ENCODE data around the gene WAC. TPM values are rescaled to one million over a fixed set of nuclear protein-coding genes. Genes with fewer than 3 reads are reported as not detected.

The WAC gene
- total RNA-seq, 1 donor, result 224 TPM

DNA sequence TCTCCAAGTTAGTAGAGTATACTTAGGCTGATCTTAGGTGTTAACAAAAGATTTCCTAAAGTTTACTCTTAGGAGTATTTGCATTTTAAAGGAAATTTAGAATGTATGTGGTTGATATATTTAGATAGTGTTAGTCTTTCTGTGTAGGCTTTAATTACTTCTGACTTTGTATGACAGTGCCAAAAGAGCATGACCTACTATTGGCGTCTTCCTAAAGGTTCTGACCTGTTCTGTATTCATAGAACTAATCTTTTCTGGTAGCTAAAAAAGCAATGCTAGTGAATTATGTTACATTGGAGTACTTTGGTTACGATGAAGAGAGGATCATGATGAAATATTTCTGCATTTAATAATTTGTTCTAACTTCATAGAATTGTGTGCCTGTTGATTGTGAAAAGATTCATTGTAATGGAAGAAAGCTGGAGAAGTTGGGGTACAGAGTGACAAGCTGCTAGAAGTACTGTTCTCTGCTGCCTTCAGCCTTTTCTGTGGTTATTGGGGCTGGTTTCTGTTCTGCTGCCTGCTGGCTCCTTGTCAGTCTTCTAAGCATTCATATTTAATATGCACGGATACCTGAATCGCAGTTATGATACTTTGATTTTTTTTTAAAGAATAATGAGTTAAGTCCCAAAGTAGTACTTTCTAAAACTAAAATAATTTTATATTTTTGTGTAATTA lies 13.2 kb downstream of the WAC start:
- Histone ChIP-seq H3K4me1 (ENCODE audit: insufficient read depth, low read length) (peaks cover 25% of the 10 kb centered on the region), H3K27me3 (ENCODE audit: insufficient read depth, low read length) (no peaks in the 10 kb centered on the region), H3K4me3 (ENCODE audit: low read length) (no peak overlapping the region), H3K9me3 (ENCODE audit: low read depth, low read length) (no peaks in the 10 kb centered on the region)

GRCh38 chr10:28548781-28549498 lies 16.0 kb downstream of the WAC start:
- H3K4me3 ChIP-seq (ENCODE audit: low read length), result no peak overlapping the region
- H3K4me1 ChIP-seq (ENCODE audit: insufficient read depth, low read length), result peaks cover 24% of the 10 kb centered on the region
- no peaks in the 10 kb centered on the region for H3K27me3 ChIP-seq (ENCODE audit: insufficient read depth, low read length)

DNA sequence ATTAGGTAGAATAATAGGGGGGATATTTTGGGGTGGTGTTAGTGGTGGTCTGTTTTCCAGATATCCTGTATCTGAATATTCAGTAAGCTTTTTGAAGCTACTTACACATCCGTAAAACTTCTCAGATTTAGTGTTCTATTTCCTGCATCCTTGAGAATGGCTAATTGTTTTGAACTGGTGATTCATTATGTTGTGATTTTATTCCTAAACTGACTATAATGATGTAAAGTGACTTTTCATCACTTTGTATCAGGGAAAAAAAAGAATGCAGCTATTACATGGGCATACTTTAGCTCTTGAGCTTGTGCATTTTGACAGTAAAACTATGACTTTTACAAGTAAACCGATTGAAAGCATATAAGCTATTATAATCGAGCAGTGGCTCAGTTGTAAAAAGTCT lies 18.2 kb downstream of the WAC start:
- H3K4me1 ChIP-seq (ENCODE audit: insufficient read depth, low read length), result peaks cover 26% of the 10 kb centered on the region

More at GRCh38 chr10:28548781-28549498, 16.0 kb downstream of the WAC start:
- H3K9me3 ChIP-seq (ENCODE audit: low read depth, low read length), result no peaks in the 10 kb centered on the region

GRCh38 chr10:28552775-28553174 lies 19.9 kb downstream of the WAC start:
- Histone ChIP-seq H3K4me3 (ENCODE audit: low read length) (no peak overlapping the region), H3K4me1 (ENCODE audit: insufficient read depth, low read length) (peaks cover 33% of the 10 kb centered on the region), H3K27me3 (ENCODE audit: insufficient read depth, low read length) (no peaks in the 10 kb centered on the region), H3K9me3 (ENCODE audit: low read depth, low read length) (no peaks in the 10 kb centered on the region)

More for the DNA sequence above, 18.2 kb downstream of the WAC start:
- Histone ChIP-seq H3K9me3 (ENCODE audit: low read depth, low read length) (no peaks in the 10 kb centered on the region), H3K27me3 (ENCODE audit: insufficient read depth, low read length) (no peaks in the 10 kb centered on the region), H3K4me3 (ENCODE audit: low read length) (no peak overlapping the region)

DNA sequence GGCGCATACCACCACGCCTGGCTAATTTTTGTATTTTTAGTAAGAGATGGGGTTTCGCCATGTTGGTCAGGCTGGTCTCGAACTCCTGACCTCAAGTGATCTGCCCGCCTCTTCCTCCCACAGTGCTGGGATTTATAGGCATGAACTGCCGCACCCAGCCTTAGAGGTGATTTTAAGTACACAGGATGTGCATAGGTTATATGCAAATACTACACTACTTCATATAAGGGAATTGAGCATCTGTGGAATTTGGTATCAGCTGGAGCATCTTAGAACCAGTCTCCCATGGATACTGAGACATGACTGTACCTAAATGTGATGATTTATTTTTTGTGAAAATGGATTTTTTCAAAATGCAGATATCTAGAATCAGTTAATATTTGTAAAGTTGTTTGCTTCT lies 21.1 kb downstream of the WAC start:
- Histone ChIP-seq H3K9me3 (ENCODE audit: low read depth, low read length) (no peaks in the 10 kb centered on the region), H3K4me1 (ENCODE audit: insufficient read depth, low read length) (peaks cover 41% of the 10 kb centered on the region), H3K4me3 (ENCODE audit: low read length) (no peak overlapping the region), H3K27me3 (ENCODE audit: insufficient read depth, low read length) (no peaks in the 10 kb centered on the region)

DNA sequence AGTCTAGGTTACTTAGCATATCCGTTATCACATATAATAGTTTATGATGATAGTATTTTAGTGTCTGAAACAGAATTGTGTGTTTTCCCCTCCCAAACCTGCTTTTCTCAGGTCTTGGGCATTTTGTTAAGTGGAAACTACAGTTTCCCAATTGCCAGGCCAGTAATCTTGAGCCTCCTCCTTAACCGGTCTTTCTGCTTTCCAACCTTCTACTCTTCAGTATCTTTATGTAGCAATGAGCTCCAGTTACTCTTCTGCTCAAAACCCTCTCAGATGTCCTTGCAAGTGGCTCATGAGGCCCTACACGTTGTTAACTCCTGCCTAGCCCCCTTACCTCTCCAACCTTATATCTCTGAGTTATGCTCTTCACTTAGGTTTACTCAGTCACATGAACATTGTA lies 22.0 kb downstream of the WAC start:
- Histone ChIP-seq H3K9me3 (ENCODE audit: low read depth, low read length) (no peaks in the 10 kb centered on the region), H3K4me3 (ENCODE audit: low read length) (no peak overlapping the region), H3K4me1 (ENCODE audit: insufficient read depth, low read length) (peaks cover 46% of the 10 kb centered on the region), H3K27me3 (ENCODE audit: insufficient read depth, low read length) (no peaks in the 10 kb centered on the region)

DNA sequence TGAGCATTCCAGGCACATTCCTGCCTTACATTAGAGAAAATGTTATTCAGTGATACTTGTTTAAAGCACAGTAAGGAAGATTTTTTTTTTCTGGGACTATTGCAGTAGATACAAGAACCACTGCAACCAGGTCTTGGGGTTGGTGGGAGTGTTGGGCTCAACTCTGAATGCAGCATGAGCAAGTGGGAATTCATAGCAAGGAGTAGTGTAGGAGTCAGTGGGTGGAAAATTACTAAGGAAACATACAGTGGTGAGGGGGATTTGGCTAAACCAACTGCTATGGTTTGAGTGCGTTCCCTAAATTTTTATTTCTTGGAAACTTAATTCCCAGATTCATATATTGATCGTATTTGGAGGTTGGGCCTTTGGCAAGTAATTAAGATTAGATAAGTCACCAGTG lies 22.4 kb downstream of the WAC start:
- Histone ChIP-seq H3K4me3 (ENCODE audit: low read length) (no peak overlapping the region), H3K27me3 (ENCODE audit: insufficient read depth, low read length) (no peaks in the 10 kb centered on the region), H3K9me3 (ENCODE audit: low read depth, low read length) (no peaks in the 10 kb centered on the region), H3K4me1 (ENCODE audit: insufficient read depth, low read length) (peaks cover 49% of the 10 kb centered on the region)

DNA sequence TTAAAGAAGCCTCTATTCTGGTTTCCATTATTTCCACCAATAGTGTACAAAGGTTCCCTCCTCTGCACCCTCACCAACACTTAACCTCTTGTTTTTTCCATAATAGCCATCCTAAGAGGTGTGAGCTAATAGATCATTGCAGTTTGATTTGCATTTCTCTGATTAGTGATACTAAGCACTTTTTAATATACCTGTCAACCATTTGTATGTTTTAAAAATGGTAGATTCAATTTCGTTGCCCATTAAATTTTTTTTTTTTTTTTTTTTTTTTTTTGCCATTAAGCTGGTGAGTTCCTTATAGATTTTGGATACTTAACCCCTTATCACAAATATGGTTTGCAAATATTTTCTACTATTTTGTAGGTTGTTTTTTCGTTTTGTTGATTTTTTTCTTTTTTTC lies 23.2 kb downstream of the WAC start:
- no peak overlapping the region for H3K4me3 ChIP-seq (ENCODE audit: low read length)
- H3K4me1 ChIP-seq (ENCODE audit: insufficient read depth, low read length), result peaks cover 54% of the 10 kb centered on the region
- no peaks in the 10 kb centered on the region for H3K27me3 ChIP-seq (ENCODE audit: insufficient read depth, low read length)
- no peaks in the 10 kb centered on the region for H3K9me3 ChIP-seq (ENCODE audit: low read depth, low read length)

GRCh38 chr10:28558186-28558585 lies 25.3 kb downstream of the WAC start:
- Histone ChIP-seq H3K27me3 (ENCODE audit: insufficient read depth, low read length) (no peaks in the 10 kb centered on the region), H3K4me3 (ENCODE audit: low read length) (no peak overlapping the region), H3K4me1 (ENCODE audit: insufficient read depth, low read length) (peaks cover 51% of the 10 kb centered on the region), H3K9me3 (ENCODE audit: low read depth, low read length) (no peaks in the 10 kb centered on the region)

DNA sequence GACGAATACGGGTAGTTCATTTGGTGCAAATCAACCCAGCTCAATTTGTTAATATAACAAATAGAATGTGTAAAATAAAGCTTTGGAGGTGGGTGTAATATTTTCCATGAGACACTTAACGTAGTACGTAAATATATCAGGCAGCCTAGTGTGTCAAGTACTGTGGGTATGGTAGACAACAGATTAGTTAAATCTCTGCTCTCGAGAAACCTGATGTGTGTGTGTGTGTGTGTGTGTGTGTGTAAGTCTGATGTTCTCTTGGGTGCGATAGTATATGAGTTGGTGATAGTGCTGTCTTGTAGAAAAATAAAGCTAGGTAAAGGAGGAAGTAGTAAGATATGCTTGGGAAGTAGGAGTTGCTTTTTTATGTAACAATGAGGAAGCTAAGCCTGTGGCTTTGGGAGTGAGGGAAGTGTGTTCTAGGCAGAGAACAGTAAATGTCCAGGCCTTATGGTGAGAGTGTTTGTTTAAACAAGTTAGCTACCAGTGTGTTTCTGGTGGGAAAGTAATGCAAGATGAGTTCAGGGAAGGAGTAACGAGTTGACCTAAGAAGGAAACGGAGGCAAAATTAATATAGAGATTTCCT lies 26.1 kb downstream of the WAC start:
- H3K4me1 ChIP-seq (ENCODE audit: insufficient read depth, low read length), result peaks cover 49% of the 10 kb centered on the region
- H3K4me3 ChIP-seq (ENCODE audit: low read length), result no peak overlapping the region
- no peaks in the 10 kb centered on the region for H3K9me3 ChIP-seq (ENCODE audit: low read depth, low read length)
- no peaks in the 10 kb centered on the region for H3K27me3 ChIP-seq (ENCODE audit: insufficient read depth, low read length)

DNA sequence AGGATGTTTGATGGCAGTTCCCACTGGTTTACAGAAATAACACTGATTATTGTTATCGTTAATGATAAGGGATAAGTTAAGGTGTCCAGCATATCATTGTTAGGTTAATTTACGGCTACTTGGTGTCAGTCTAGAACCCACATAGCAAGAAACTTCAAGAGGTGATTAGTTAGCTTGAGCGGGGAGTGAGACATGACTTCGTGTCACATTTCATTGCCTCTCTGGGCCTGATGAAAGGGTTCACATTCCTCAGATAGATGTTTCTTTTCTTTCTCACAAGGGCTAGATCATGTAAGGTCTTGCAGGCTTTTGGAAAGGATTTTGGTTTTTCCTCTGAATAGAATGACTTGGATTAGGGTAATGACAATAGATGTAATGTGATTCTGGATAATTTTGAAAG lies 26.7 kb downstream of the WAC start:
- Histone ChIP-seq H3K27me3 (ENCODE audit: insufficient read depth, low read length) (no peaks in the 10 kb centered on the region), H3K9me3 (ENCODE audit: low read depth, low read length) (no peaks in the 10 kb centered on the region), H3K4me3 (ENCODE audit: low read length) (no peak overlapping the region), H3K4me1 (ENCODE audit: insufficient read depth, low read length) (peaks cover 51% of the 10 kb centered on the region)

GRCh38 chr10:28560617-28561016 lies 27.7 kb downstream of the WAC start:
- H3K9me3 ChIP-seq (ENCODE audit: low read depth, low read length), result no peaks in the 10 kb centered on the region
- H3K4me1 ChIP-seq (ENCODE audit: insufficient read depth, low read length), result peaks cover 48% of the 10 kb centered on the region
- H3K4me3 ChIP-seq (ENCODE audit: low read length), result no peak overlapping the region
- no peaks in the 10 kb centered on the region for H3K27me3 ChIP-seq (ENCODE audit: insufficient read depth, low read length)

- Histone ChIP-seq H3K4me3 (ENCODE audit: low read length) (no peak overlapping the region), H3K27me3 (ENCODE audit: insufficient read depth, low read length) (no peaks in the 10 kb centered on the region), H3K4me1 (ENCODE audit: insufficient read depth, low read length) (peaks cover 53% of the 10 kb centered on the region), H3K9me3 (ENCODE audit: low read depth, low read length) (no peaks in the 10 kb centered on the region)
Observed at GRCh38 chr10:28561531-28561930, 28.6 kb downstream of the WAC start.

DNA sequence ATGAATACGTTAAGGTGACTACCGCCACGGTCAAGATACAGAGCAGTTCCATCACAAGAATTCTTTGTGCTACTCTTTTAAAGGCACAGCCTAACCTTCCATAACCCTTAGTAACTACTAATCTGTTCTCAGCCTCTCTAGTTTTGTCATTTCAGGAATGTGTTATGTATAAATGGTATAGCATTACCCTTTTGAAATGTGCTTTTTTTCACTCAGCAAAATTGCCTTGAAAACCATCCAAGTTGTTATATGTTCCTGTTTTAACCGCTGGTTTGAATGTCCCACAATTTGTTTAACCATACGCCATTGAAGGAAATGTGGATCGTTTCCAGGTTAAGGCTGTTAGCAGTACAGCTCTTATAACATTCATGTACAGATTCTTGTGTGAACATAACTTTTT lies 32.0 kb downstream of the WAC start:
- Histone ChIP-seq H3K27me3 (ENCODE audit: insufficient read depth, low read length) (no peaks in the 10 kb centered on the region), H3K9me3 (ENCODE audit: low read depth, low read length) (no peaks in the 10 kb centered on the region), H3K4me3 (ENCODE audit: low read length) (no peak overlapping the region), H3K4me1 (ENCODE audit: insufficient read depth, low read length) (peaks cover 26% of the 10 kb centered on the region)

DNA sequence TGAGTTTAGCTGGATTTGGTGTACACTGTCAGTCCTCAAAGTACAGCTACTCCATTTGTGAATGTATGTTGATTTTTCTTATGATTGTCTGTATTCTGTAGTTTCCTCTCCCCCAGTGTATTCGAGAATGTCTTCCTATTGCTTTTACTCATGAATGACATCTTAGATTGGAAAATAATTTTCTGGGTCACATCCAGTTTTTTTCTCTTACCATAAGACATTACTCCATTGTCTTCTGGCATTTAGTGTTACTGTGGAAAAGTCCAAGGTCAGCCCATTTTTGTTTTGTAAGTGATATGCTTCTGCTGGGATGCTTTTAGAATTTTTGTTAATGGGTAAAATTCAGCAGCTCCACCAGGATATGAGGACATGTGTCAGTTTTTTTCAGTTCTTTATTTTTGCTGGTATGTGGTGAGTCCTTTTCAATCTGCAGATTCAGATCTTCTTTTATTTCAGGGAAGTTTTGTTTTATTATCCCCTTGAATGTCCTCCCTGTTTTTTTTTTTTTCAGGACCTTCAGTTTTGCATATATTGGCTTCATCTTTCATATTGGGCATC lies 33.6 kb downstream of the WAC start:
- H3K9me3 ChIP-seq (ENCODE audit: low read depth, low read length), result no peaks in the 10 kb centered on the region
- H3K27me3 ChIP-seq (ENCODE audit: insufficient read depth, low read length), result no peaks in the 10 kb centered on the region
- peaks cover 16% of the 10 kb centered on the region for H3K4me1 ChIP-seq (ENCODE audit: insufficient read depth, low read length)
- H3K4me3 ChIP-seq (ENCODE audit: low read length), result no peak overlapping the region
